CD4-positive, alpha-beta memory T cell (primary cell): ENCODE data around the gene ARFGAP3. TPM values are rescaled to one million over a fixed set of nuclear protein-coding genes. Genes with fewer than 3 reads are reported as not detected.

Experiments used
- CTCF ChIA-PET: fragments of 350-600 bp; sonication (Branson Sonifier 250); formaldehyde crosslinking; loops from one replicate; lab custom pipeline; 2021; ENCODE audit warnings: inconsistent platforms; ENCODE audit not compliant: partially characterized antibody; lab: Charles Lee
- POLR2A ChIA-PET: fragments of 350-600 bp; sonication (Branson Sonifier 250); formaldehyde crosslinking; loops from one replicate; lab custom pipeline; 2021; ENCODE audit not compliant: partially characterized antibody; lab: Charles Lee
- DNase-seq, 5 donors: peaks; one replicate each; pipeline versions ENCODE4 v3.0.0 to v3.0.0-alpha.2; 2020 to 2022; ENCODE audit warnings: mixed read lengths in 1 of 5
- H3K27ac ChIP-seq: one replicate; pipeline ENCODE4 v1.7.0; 2013; ENCODE audit warnings: low read depth, low read length
- H3K27me3 ChIP-seq: 2 replicates; pipeline ENCODE4 v1.7.0; 2013; ENCODE audit warnings: mild to moderate bottlenecking, low read length, moderate library complexity; ENCODE audit not compliant: insufficient read depth
- H3K36me3 ChIP-seq: 2 replicates; pipeline ENCODE4 v1.7.0; 2013; ENCODE audit warnings: mild to moderate bottlenecking, low read length, moderate library complexity; ENCODE audit not compliant: insufficient read depth
- H3K4me1 ChIP-seq: 2 replicates; pipeline ENCODE4 v1.7.0; 2013; ENCODE audit warnings: mild to moderate bottlenecking, low read length, moderate library complexity; ENCODE audit not compliant: insufficient read depth
- H3K4me3 ChIP-seq, 2 donors: one replicate each; pipeline ENCODE4 v1.7.0; 2013; ENCODE audit warnings: low read length in 2 of 2, mild to moderate bottlenecking in 1 of 2
- H3K9me3 ChIP-seq, 2 donors: one replicate each; pipeline ENCODE4 v1.7.0; 2013; ENCODE audit warnings: low read length in 2 of 2, control low read depth in 1 of 2; ENCODE audit not compliant: control insufficient read depth in 1 of 2
- H3K27ac Mint-ChIP-seq, 7 donors: one replicate each; pipeline ENCODE4 v1.8.0; 2020 to 2021; ENCODE audit warnings: mixed read lengths in 7 of 7, mild to moderate bottlenecking in 6 of 7, inconsistent platforms in 3 of 7, moderate library complexity in 3 of 7
- H3K27me3 Mint-ChIP-seq, 2 donors: one replicate each; pipeline ENCODE4 v1.8.0; 2020 to 2021; ENCODE audit warnings: mixed read lengths in 2 of 2
- H3K36me3 Mint-ChIP-seq, 2 donors: one replicate each; pipeline ENCODE4 v1.8.0; 2020 to 2021; ENCODE audit warnings: mixed read lengths in 2 of 2, inconsistent platforms in 1 of 2, mild to moderate bottlenecking in 1 of 2
- H3K4me1 Mint-ChIP-seq, 4 donors: one replicate each; pipeline ENCODE4 v1.8.0; 2020 to 2021; ENCODE audit warnings: mixed read lengths in 4 of 4, mild to moderate bottlenecking in 1 of 4
- H3K4me3 Mint-ChIP-seq, 8 donors: one replicate each; pipeline ENCODE4 v1.8.0; 2020 to 2021; ENCODE audit warnings: mixed read lengths in 8 of 8, mild to moderate bottlenecking in 7 of 8, moderate library complexity in 6 of 8, inconsistent platforms in 3 of 8
- H3K9me3 Mint-ChIP-seq, 8 donors: one replicate each; pipeline ENCODE4 v1.8.0; 2020 to 2021; ENCODE audit warnings: mixed read lengths in 8 of 8, mild to moderate bottlenecking in 5 of 8, inconsistent platforms in 3 of 8, moderate library complexity in 1 of 8
- intact Hi-C: fragments of 100-400 bp; cut with micrococcal nuclease; formaldehyde crosslinking; loops from one replicate; pipeline ENCODE4 v1.15.1; 2023
- polyA plus RNA-seq, 2 donors: library from polyadenylated mRNA; unstranded; fragments of 300-500 nt; fragmentation: Illumina TruSeq; gene quantifications; one replicate each; pipeline ENCODE4 v1.2.3, GENCODE V29; 2021
- total RNA-seq, 2 experiments: library from RNA; stranded (reverse); gene quantifications; one replicate each; pipeline ENCODE4 v1.2.3, GENCODE V29; 2021

ARFGAP3 gene
- total and polyA plus RNA-seq, 4 experiments from 2014 or later = 38.4 to 49.0 (median 45.2) TPM

DNA sequence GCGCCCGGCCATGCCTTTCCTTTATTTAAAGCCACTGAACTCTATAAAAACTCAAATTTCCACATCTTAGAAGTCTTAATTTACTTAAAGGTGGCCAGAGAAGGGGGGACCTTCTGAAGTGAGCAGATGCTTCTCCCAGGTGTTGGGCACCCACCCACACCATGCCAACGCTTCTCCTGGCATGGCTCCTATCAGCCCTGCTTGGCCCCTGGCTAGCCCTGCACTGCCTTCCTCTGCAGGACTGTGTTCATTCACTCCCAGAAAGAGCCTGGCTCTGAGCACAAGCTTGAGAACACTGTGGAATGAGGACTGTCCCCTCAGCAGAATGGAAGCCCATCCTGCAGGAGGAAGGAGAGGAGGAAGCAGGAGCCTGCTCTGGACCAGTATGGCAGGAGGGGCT lies 34.6 kb upstream of the ARFGAP3 start:
- H3K27ac Mint-ChIP-seq = no peak overlapping the region
- Histone ChIP-seq H3K36me3 (peaks cover 20% of the 10 kb centered on the region), H3K4me1 (peaks cover 31% of the 10 kb centered on the region), H3K27ac (no peak overlapping the region), H3K9me3 (no peaks in the 10 kb centered on the region), H3K4me3 (no peak overlapping the region), H3K27me3 (no peaks in the 10 kb centered on the region)
- intact Hi-C loops = no loop called here
- H3K4me1 Mint-ChIP-seq = peaks cover 30 to 52% (median 39%) of the 10 kb centered on the region in 4 donors
- H3K4me3 Mint-ChIP-seq = no peak overlapping the region
- no peaks in the 10 kb centered on the region for H3K9me3 Mint-ChIP-seq
- CTCF ChIA-PET = interaction anchor here (3.0 kb wide), 1 partner anchor 142 kb away, joined by 9 read pairs; no protein-coding TSS in a partner anchor
- H3K36me3 Mint-ChIP-seq = peaks cover 15 to 42% of the 10 kb centered on the region in 2 donors
- no peaks in the 10 kb centered on the region for H3K27me3 Mint-ChIP-seq
- POLR2A ChIA-PET = no interaction called here
- DNase-seq = no peak

DNA sequence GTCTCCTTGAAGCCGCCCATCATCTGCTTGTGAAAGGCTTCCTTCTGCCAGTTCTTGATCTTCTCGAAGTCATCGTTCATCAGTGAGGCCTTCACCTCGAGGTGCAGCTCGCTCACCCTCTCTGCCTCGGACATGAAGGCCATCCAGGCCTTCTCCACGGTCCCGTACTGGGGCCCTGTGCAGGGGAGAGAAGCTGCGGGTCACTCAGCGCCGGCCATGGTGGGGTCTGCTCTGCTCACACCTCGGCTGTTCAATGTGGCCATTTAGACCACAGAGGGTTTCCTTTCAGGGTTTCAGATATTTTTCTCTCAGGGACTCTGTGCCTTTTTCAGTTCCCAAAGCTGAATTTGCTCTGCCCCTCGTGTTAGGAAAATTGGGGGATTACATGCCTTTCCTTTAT lies 33.9 kb upstream of the ARFGAP3 start:
- Histone ChIP-seq H3K27me3 (no peaks in the 10 kb centered on the region), H3K27ac (no peak overlapping the region), H3K36me3 (peaks cover 24% of the 10 kb centered on the region), H3K9me3 (no peaks in the 10 kb centered on the region), H3K4me1 (peaks cover 24% of the 10 kb centered on the region), H3K4me3 (no peak overlapping the region)
- POLR2A ChIA-PET = no interaction called here
- no peaks in the 10 kb centered on the region for H3K9me3 Mint-ChIP-seq
- H3K27ac Mint-ChIP-seq = peak overlapping the region in 2 of 7 donors; percentile 17 to 19
- no peak overlapping the region for H3K4me3 Mint-ChIP-seq
- H3K27me3 Mint-ChIP-seq = no peaks in the 10 kb centered on the region
- peaks cover 15 to 46% of the 10 kb centered on the region in 2 donors for H3K36me3 Mint-ChIP-seq
- DNase-seq = no peak
- CTCF ChIA-PET = no interaction called here
- intact Hi-C loops = no loop called here
- peaks cover 24 to 45% (median 32%) of the 10 kb centered on the region in 4 donors for H3K4me1 Mint-ChIP-seq

- CTCF ChIA-PET = interaction anchor here (0.6 kb wide), 1 partner anchor 45 kb away, joined by 3 read pairs; no protein-coding TSS in a partner anchor
- H3K4me1 Mint-ChIP-seq = peaks cover 12 to 28% (median 16%) of the 10 kb centered on the region in 4 donors
Measured at GRCh38 chr22:42889304-42889703, 32.2 kb upstream of the ARFGAP3 start.

GRCh38 chr22:42887523-42888507 lies 30.7 kb upstream of the ARFGAP3 start:
- no peaks in the 10 kb centered on the region for H3K4me1 ChIP-seq
- CTCF ChIA-PET = no interaction called here
- H3K4me1 Mint-ChIP-seq = peaks cover 6 to 18% (median 7%) of the 10 kb centered on the region in 4 donors

More at GRCh38 chr22:42889304-42889703, 32.2 kb upstream of the ARFGAP3 start:
- Histone ChIP-seq H3K27ac (no peak overlapping the region), H3K36me3 (peaks cover 25% of the 10 kb centered on the region), H3K9me3 (no peaks in the 10 kb centered on the region), H3K4me1 (peaks cover 7% of the 10 kb centered on the region), H3K27me3 (no peaks in the 10 kb centered on the region), H3K4me3 (no peak overlapping the region)
- H3K27me3 Mint-ChIP-seq = no peaks in the 10 kb centered on the region
- peaks cover 15 to 57% of the 10 kb centered on the region in 2 donors for H3K36me3 Mint-ChIP-seq
- DNase-seq = no peak
- peak overlapping the region in 2 of 8 donors; percentile 13 to 15 for H3K4me3 Mint-ChIP-seq
- no peaks in the 10 kb centered on the region for H3K9me3 Mint-ChIP-seq
- H3K27ac Mint-ChIP-seq = peak overlapping the region in 5 of 7 donors; percentile 5 to 88 (median 55)
- intact Hi-C loops = no loop called here
- POLR2A ChIA-PET = no interaction called here

GRCh38 chr22:42887120-42887519 lies 30.0 kb upstream of the ARFGAP3 start:
- no peak overlapping the region for H3K4me3 Mint-ChIP-seq
- ChIA-PET POLR2A (no interaction called here), CTCF (no interaction called here)
- no peak for DNase-seq
- peaks cover 6 to 18% (median 7%) of the 10 kb centered on the region in 4 donors for H3K4me1 Mint-ChIP-seq
- Histone ChIP-seq H3K4me3 (no peak overlapping the region), H3K36me3 (peaks cover 41% of the 10 kb centered on the region), H3K27ac (no peak overlapping the region), H3K27me3 (no peaks in the 10 kb centered on the region), H3K9me3 (no peaks in the 10 kb centered on the region), H3K4me1 (no peaks in the 10 kb centered on the region)
- no peaks in the 10 kb centered on the region for H3K9me3 Mint-ChIP-seq
- no peaks in the 10 kb centered on the region for H3K27me3 Mint-ChIP-seq
- peaks cover 24 to 70% of the 10 kb centered on the region in 2 donors for H3K36me3 Mint-ChIP-seq
- intact Hi-C loops = no loop called here
- H3K27ac Mint-ChIP-seq = peak overlapping the region in 1 of 7 donors; percentile 18

More at GRCh38 chr22:42887523-42888507, 30.7 kb upstream of the ARFGAP3 start:
- H3K4me3 ChIP-seq = no peak overlapping the region
- peak overlapping the region in 4 of 7 donors; percentile 35 to 70 (median 56) for H3K27ac Mint-ChIP-seq
- no peaks in the 10 kb centered on the region for H3K9me3 ChIP-seq
- no peaks in the 10 kb centered on the region for H3K27me3 Mint-ChIP-seq
- H3K9me3 Mint-ChIP-seq = no peaks in the 10 kb centered on the region
- POLR2A ChIA-PET = no interaction called here
- H3K27me3 ChIP-seq = no peaks in the 10 kb centered on the region
- H3K27ac ChIP-seq = no peak overlapping the region
- no peak for DNase-seq
- peaks cover 37% of the 10 kb centered on the region for H3K36me3 ChIP-seq
- no peak overlapping the region for H3K4me3 Mint-ChIP-seq
- H3K36me3 Mint-ChIP-seq = peaks cover 22 to 65% of the 10 kb centered on the region in 2 donors
- intact Hi-C loops = no loop called here

- no peak overlapping the region for H3K27ac ChIP-seq
- POLR2A ChIA-PET = no interaction called here
- no peaks in the 10 kb centered on the region for H3K27me3 ChIP-seq
- Mint-ChIP-seq H3K27me3 (no peaks in the 10 kb centered on the region), H3K36me3 (peaks cover 20 to 72% of the 10 kb centered on the region in 2 donors), H3K9me3 (no peaks in the 10 kb centered on the region), H3K4me1 (peaks cover 6 to 14% (median 7%) of the 10 kb centered on the region in 4 donors), H3K27ac (peak overlapping the region in 1 of 7 donors; percentile 27), H3K4me3 (no peak overlapping the region)
- DNase-seq = no peak
- no peaks in the 10 kb centered on the region for H3K9me3 ChIP-seq
- CTCF ChIA-PET = no interaction called here
- H3K4me1 ChIP-seq = no peaks in the 10 kb centered on the region
- H3K4me3 ChIP-seq = no peak overlapping the region
- peaks cover 44% of the 10 kb centered on the region for H3K36me3 ChIP-seq
- intact Hi-C loops = no loop called here
Measured at GRCh38 chr22:42885446-42885845, 28.4 kb upstream of the ARFGAP3 start.
